GM12872 (cell line): ENCODE measurements around the gene PADI6.

Experiments
- CTCF ChIP-seq: IDR thresholded peaks from 3 replicates; pipeline ENCODE4 v1.5.1; 2011; ENCODE audit warnings: low read depth, mild to moderate bottlenecking, low read length, moderate library complexity; ENCODE audit not compliant: insufficient read depth

The PADI6 gene

GRCh38 chr1:17440074-17440826, 68.3 kb downstream of the PADI6 start:
- no peak for TF ChIP-seq CTCF

GRCh38 chr1:17440827-17441168, 68.8 kb downstream of the PADI6 start:
- TF ChIP-seq CTCF: no peak

GRCh38 chr1:17441265-17441992, 69.4 kb downstream of the PADI6 start:
- no peak for TF ChIP-seq CTCF

- no peak for TF ChIP-seq CTCF
These were observed 70.0 kb downstream of the PADI6 start for GRCh38 chr1:17441993-17442357.

GRCh38 chr1:17442841-17443240, 70.8 kb downstream of the PADI6 start:
- no peak for TF ChIP-seq CTCF

- TF ChIP-seq CTCF: no peak
These were observed 75.6 kb downstream of the PADI6 start for GRCh38 chr1:17447501-17447992.
